NCI-H510A treated with DMSO at 0.1 percent for 48 hours (cell line): ENCODE results near the gene GALNT18.
A peak's percentile ranks its signal among the peaks of the same experiment; 100 is the strongest.

ENCODE experiments used
- DNase-seq: peaks from one replicate; lab custom pipeline; 2025; lab: John Stamatoyannopoulos, UW

The GALNT18 gene

DNA sequence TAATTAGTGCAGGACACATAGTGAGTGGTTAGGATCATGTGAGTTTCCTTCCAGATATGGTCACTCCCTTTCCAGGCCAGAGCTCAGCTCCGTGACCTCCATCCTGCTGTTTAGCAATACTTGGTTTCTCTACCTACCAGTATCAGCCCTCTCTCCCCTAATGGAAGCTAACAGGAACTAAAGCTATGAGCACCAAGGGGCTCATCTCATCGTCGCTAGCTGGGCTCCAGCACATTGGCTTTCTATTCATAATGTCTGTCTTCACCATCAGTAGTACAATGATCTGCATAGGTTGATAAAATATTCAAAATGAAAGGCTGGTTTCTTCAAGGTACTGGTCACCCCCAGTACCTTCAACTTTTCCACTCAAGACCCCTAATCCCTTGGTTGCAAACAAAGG is 2.4 kb upstream of the GALNT18 start:
- no peak for DNase-seq

DNA sequence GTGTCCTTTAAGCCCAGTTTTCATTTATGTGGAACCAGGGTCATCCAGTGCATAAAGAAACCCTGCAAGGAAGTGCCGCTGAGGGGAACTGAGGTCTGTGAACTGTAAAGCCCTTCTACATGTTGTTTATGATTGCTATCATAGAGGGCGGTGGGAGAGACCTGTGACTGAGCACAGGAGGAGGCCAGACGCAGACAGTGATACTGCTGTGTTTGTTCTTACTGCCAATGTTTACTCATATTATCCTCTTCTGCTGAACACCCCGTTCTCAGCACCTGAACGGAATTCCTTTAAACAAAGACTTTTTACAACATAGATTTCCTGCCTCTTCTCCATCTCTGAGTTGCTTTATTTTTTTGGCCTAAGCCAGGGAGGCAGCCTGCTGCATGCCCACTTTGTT is 967 bp upstream of the GALNT18 start:
- DNase-seq: peak; percentile 29

DNA sequence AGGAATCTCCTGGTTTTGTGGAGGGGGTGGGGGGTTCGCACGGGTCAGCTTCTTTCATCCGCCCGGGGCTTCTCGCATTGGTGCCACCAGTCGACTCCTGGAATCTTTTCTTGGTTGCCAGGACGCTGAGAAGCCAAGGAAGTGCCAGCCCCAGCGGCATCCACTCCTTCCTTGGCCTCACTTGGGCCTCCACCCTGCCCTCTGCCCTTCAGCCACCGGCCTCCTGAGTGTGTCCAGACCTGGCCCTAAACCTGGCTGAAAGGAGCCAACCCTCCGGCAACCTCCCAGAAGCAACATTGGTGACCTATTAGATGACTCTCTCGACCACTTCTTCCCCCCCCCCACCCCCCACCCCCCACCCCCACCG is 518 bp upstream of the GALNT18 start:
- no peak for DNase-seq

DNA sequence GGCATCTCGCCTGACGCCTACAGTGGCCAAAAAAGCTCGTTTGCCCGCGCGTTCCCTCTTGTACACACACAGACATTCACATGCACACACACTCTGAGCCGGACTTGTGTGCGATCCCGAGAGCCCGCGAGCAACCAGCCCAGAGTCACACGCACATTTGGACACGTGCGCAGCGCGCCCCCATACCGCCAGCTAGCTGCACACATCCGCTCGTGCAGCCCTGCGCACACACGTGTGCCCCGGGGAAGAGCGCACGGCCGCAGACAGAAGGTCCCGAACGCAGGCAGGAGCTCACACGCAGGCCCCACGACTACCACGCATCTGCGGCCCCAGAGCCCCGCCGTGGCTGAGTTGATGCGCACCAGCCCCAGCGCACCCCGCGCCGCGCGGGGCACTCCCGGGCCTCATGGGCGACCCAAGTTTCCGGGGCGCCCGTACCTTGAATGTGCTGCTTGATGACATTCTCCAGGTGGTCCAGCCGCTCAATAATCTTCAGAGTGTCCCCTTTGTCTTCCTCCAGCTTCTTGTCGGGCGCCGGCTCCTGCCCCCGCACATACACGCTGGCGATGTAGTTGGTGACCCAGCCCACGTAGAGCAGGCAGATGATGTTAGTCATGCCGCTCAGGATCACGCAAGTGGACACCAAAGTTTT is 758 bp downstream of the GALNT18 start:
- no peak for DNase-seq

DNA sequence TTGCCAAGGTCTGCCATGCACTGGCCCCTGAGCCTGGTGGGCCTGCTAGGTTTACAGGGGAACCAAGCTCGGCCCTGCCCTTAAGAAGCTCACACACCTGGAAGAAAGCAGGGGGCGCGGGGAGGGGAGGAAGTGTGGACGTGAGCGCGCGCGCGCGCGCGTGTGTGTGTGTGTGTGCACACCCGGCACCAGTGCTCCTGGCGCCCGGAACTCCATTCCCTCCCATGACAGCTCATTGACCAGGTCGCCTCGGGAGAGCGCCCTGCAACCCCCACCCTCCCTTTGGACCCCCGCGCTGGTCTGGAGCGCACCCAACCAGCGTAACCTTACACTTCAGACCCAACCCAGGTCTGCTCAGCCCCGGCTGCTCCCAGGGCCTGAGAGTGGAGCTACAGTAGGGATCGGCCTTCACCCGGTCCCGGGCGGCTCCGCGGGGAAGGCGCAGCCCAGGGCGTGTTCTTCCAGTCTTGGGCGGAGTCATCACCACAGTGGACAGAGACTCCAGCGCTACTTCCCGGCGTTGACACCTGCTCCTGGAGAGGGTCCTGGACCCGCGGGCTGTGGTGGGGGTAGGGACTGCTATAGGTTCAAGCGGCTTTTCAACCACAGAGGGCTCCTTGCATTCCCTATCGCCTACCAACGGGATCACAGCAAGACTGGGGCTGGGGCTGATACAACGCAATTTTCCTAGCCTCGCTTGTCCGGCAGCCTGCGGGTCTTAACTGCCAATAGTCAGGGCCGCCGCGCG is 1.5 kb downstream of the GALNT18 start:
- peak; percentile 15 for DNase-seq

DNA sequence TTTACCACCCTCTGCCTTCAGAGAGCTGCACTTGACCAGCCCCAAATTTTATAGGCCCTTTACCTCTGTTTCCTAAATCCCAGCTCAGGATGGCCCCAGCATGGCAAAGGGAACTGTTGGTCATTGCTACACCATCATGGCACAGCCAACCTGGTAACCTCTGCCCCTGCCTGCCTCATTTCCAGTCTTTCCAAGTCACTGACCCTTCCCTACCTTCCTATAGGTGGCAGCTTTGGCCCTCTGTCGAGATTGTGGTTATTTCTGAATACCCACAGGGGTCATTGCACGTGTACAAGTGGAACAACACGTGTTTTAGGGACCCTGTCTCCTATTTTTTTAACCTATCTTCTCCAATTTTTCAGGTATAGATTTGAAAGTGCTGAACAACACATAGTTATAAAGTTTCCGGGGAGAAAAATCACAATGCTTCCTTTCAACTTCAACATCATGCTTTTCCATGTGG is 2.8 kb downstream of the GALNT18 start:
- DNase-seq: no peak

DNA sequence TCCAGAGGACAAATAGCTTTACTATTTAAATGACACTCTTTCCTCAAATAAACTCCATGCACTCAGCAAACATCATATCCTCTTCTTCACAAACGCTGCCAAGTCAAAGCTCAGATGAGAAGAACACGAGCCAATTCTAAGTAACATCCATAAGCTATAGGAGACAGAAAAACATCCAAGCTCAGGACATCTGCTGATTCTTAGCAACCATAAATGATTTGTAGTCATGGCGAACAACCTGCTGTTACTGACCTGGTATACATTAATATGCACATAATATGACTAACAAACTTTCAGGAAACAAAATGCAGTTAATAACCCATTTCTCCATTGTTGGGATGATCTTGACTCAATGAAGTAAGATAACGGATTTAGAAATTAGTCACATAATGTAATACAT is 6.7 kb downstream of the GALNT18 start:
- no peak for DNase-seq

DNA sequence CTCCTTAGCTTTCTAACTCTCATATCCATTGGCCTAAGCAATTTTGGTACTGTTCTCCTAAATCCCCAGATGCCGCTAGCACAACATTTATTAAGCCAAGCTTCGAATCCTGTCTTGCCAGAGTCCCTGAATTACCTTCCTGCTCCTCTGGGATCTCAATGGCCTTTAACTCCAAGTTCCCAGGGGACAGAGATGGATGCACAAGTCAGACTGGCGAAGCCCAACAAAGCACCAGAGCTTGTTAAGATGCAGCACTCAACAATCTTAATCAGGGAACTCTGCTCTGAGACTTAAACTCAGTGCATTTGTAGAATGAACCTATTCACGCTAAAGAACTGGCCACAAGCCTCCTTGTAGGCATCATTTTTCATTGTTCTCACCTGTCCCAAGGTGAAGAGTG is 9.4 kb downstream of the GALNT18 start:
- no peak for DNase-seq

DNA sequence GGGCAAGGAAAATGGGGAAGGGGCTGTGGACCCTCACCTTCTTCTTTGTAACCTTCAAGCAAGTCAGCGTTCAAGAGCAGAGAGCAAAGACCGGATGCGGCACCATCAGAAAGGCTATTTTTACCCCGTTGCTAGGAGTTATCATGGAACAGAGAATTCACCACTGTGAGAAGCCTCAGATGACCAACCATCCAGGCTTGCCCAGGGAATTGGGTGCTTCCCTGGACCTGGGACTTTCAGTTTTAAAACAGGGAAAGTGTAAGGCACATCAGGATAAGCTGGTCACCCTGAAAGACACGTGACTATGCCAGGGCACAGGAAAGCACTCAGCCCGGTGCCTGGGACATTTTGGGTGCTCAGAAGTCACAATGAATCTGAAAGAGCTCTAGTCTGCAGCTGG is 10.4 kb downstream of the GALNT18 start:
- no peak for DNase-seq

DNA sequence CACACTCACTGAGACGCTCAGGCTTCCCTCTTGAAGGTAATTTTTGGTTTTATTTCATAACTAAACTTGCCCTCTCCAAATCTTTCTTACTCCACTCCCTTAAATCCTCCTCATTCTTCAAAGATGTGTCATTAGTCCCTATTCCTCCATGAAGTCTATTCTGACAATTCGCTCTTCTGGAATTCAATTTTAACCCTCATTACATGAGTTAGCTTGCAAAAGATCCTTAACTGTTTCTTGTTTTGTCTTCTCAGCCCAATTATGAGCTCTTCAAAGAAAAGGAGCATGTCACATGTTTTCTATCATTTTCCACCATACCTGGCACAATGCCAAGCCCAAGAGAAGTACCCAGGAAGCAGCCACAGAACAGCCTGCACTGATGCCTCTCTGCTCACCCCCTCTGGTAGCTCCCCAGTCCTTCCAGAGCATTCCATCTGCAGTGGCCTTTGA is 13.0 kb downstream of the GALNT18 start:
- DNase-seq: peak; percentile 20

DNA sequence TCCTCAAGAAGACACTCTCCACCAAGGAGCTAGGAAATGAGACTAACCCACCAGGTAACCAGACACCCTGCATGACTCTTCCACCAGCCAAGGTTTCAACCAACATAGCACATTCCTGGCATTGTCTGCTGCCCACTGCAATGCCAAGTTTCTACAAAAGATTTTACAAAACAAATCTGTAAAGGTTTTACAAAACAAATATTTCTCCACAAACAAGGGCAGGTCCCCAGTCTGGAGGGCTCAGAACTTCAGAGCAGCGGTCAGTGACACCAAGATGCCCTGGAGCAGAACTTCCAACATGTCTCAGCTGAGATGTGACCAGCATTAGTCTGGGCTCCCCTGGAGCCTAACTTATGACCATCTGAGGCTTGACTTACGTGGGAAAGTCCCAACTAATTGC is 14.0 kb downstream of the GALNT18 start:
- no peak for DNase-seq

DNA sequence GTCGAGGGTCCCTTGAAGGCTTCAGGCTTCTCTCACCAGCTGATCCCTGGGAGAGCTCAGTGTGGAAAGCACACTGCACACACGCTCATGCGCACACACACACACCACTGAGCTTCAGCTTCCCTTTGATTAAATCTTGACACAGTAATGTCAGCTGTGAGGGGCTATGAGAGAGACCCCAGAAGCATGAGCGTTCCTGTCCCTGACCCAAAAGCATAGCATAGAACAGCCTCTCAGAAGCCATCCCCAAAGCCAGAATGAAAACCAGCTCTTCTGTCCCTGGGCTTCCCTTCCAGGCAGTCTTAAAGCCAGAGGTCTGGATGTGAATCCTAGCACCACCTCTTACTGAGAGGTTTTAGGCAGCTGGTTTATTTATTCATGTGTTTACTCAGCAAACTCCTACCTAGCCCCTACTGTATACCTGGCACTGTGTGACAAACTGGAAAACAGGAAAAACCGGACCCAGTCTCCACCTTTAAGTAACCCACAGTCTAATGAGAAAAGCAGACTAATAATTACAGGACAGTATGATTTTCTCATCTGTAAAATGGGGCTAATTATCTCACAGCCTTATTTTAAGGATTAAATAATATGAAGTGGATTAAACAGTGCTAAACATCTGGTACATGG is 15.9 kb downstream of the GALNT18 start:
- peak; percentile 36 for DNase-seq

DNA sequence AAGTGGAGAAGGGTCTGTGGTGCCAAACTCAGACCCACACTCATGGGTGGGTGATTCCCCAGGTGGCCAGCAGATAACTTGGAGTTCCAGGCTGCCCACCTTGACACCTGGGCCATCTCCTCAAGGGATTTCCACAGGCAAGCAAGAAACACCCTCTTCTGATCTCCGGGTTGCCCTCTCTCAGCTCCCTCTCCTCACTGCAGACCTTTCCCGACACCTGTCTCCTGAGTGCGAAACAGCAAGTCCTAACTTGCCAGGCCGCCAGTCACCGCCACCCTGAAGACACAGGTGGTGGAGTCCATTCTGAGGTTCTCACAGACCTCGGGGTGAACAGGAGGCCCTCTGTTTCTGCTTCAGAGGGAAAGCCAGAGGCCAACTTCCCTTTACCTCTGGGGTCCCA is 16.6 kb downstream of the GALNT18 start:
- peak; percentile 42 for DNase-seq

DNA sequence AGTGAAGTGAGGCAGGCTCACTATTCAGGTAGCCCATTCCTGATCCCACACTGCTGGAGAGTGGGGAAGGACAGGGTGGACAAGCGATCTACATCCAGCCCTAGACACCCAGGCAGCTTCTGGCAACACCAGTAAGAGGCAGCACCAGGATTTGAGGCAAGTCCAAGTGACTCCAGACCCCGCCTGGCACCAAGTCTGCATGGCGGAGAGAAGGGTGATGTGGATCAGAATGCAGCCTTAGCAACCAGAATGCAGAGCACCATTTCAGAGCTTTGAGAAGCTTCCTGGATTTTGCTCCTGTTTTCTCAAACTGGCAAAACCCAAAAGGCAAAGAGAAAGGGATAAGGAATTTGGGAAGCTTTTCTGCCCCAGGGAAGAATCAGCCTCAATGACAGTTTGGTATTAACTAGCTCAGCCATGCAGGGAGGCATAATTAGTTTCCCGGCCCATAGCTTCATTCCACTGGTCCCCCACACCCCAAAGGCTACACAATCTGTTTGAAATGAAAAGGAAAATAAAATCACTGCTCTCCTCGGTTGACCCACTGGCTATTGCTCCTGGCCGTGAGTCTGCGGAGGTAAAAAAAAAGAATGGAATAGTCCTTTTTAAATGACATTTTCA is 17.3 kb downstream of the GALNT18 start:
- DNase-seq: no peak

DNA sequence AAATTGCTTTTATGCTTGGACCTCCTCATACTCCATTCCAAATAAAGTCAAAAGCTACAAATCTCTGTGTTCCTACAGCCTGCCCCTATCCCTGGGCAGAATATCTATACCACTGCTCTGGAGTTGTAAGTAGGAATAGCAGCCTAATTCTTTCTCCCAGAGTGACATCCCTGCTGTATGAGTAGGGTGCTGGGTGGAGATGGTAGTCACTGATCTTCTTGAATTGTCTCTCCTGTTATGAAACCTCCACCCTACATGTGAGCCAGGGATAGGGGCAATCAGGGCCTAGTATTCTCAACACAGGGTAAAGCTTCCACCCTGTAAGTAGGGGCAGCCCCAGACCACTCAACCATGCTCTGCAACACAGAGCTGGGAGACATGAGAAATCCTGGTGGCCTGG is 19.8 kb downstream of the GALNT18 start:
- no peak for DNase-seq

DNA sequence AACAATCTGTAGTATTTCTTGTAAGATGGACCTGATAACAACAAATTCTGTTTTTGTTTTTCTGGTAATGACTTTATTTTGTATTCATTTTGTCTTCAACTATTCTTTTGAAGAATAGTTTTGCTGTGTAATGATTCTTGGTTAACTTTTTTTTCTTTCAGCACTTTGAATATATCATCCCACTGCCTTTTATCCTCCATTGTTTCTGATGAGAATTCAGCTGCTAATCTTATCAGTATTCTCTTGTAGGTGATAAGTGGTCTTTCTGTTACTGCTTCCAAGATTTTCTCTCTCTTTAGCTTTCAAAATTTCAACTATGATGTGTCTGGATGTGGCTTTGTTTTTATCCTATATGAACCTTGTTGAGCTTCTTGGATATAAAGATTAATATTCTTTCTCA is 21.5 kb downstream of the GALNT18 start:
- no peak for DNase-seq

DNA sequence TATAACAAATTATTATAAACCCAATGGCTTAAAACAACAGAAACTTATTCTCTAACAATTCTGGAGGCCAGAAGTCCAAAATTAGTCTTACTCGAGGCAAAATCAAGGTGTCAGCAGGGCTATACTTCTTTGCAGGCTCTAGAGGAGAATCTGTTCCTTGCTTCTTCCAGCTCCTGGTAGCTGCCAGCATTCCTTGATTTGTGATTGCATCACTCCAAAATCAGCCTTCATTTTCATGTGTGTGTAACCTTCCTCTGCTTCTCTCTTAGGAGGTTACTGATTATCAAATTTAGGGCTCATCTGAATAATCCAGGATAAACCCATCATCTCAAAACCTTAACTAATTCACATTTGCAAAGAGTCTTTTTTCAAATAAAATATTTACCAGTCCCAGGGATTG is 23.6 kb downstream of the GALNT18 start:
- DNase-seq: no peak

DNA sequence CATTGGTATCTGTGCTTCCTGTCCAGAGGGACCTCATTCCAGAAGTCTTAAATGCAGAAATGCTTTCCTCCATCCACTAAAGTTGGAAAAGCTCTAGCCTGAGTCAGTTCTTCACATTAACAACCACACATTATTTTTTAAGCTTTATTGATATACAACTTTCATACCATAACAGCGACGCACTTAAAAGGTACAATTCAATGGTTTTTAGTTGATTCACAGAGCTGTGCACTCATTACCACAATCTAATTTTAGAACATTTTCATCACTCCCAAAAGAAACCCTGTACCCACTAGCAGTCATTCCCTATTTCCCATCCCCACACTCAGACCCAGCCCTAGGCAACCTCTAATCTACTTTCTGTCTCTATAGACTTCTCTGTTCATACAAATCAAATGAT is 27.6 kb downstream of the GALNT18 start:
- no peak for DNase-seq

DNA sequence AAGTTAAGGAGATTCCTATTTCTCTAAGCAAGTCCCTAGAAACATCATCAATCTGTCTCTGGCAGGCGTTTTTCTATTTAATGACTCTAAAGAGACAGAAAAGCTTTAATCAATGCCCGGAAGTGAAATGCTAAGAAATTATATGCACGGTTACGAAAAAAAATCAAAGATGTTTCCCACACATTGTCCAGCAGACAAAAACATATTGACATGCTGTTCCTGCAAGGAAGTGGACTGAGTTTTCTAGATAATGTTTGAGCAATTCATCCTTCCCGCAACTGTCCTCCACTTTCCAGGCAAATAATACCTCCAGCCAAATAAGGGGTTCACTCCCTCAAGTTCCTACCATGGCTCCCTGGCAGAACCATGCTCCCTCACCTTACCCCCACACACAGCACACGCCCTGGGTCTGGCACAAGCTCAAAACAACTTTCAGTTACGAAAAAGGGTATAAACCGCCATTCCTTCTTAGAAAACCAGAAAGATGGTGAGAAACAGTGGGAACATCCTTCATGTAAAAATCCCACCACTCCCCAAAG is 29.6 kb downstream of the GALNT18 start:
- DNase-seq: no peak

DNA sequence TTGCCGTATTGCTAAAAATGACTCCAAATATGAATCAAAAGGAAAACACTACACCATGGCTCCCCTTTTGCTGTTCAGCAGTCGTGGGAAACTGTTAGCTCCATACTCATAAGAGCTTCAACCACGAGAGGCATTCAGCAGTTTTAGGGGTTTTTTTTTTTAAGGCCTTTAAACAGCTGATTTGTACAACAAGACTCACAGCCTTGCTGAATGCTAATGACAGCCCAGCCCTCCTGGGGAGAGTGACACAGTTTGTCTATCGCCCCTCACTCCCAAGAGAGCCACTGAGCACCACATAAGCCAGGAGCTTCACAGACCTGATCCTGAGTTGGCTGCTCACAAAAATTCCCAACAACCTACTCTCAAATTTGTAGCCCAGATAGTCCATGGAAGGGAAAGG is 32.4 kb downstream of the GALNT18 start:
- DNase-seq: no peak

DNA sequence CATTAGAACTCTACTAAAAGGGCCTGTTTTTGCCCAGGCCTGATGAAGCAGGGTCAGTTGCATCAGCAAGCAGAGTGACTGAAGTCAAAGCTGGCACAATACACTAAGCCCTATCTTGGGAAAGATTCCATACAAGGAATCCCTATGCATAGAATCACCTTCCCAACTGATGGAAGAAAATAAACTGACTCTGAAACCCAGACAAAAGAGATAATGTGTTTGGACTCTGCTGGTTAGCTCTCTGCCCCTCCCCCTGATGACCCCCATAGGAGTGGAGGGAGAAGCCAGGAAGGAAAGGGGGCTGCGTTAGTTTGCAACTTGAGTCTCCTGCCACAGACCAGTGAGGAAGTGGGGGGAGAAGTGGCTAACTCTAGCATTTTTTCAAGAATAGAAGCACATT is 32.9 kb downstream of the GALNT18 start:
- DNase-seq: no peak

DNA sequence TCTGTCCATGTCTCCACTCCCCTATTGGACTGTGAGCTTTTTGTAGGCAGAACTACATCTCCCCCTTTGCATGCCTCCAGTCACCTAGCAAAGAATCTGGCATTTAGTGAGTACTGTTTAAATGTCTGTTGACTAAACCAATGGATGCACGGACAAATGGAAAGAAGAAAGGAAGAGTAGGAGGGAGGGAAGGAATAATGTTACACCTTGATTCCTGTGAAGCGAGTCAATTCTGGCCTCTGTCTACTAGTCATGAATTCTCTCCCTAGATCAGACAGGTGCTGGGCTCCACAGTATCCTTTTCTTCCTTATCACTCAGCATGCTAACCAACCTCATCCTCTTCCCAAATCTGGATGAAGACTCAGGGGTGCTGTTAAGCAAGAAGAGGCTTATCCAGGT is 33.6 kb downstream of the GALNT18 start:
- no peak for DNase-seq

DNA sequence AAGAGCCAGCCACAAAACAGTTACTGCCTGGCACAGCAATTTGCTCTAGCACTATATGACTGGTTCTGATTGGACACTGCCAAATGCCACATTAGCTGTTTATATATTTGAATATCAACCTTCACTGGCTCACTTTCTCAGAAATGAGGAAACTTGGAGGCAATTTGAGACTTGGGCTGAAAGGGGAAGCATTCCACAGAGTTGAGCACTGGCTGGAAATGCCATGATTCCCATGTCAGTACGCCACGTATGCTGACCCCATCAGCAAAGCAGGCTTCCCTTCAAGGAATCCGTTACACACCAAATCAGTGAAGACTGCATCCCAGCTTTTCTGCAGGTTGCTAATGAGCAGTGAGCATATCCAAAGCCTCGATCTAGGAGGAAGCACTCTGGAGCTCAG is 34.7 kb downstream of the GALNT18 start:
- no peak for DNase-seq
